Measurements from ENCODE around the gene TMED10.
"Not testable (repeated sequence)": the region's sequence is repeated elsewhere in the genome, so short reads cannot be mapped to it uniquely, and the experiment has no call there.

Gene TMED10

DNA sequence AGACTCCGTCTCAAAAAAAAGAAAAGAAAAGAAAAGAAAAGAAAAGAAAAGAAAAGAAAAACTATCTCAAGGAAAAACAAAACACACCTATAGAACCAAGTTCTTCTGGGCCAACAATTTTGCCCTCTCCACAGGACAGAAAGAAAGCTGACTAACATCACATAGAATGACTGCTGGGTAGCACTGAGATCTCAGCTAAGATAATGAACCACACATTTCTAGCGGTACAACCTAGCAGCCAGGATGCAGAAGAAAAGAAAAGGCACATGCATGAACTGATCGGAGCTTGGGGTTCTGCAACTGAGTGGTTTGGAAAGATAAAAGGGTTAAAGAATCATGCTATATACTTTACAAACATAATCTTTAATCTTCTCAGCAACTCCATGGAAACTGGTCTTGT lies 19.5 kb downstream of the TMED10 start:
- H3K4me3 ChIP-seq (ENCODE audit: control insufficient read depth, low read depth, low read length), result no peak overlapping the region
- no peak for DNase-seq (ENCODE audit: low read depth)
- TF ChIP-seq, protein P1, sequence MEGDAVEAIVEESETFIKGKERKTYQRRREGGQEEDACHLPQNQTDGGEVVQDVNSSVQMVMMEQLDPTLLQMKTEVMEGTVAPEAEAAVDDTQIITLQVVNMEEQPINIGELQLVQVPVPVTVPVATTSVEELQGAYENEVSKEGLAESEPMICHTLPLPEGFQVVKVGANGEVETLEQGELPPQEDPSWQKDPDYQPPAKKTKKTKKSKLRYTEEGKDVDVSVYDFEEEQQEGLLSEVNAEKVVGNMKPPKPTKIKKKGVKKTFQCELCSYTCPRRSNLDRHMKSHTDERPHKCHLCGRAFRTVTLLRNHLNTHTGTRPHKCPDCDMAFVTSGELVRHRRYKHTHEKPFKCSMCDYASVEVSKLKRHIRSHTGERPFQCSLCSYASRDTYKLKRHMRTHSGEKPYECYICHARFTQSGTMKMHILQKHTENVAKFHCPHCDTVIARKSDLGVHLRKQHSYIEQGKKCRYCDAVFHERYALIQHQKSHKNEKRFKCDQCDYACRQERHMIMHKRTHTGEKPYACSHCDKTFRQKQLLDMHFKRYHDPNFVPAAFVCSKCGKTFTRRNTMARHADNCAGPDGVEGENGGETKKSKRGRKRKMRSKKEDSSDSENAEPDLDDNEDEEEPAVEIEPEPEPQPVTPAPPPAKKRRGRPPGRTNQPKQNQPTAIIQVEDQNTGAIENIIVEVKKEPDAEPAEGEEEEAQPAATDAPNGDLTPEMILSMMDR (conservative IDR thresholded peaks at IDR 0.05; ENCODE audit: control insufficient read depth, insufficient read depth, low read depth, low read length), result no peak

GRCh38 chr14:75156111-75156510 lies 20.3 kb downstream of the TMED10 start:
- TF ChIP-seq, protein P1 (conservative IDR thresholded peaks at IDR 0.05; ENCODE audit: control insufficient read depth, insufficient read depth, low read depth, low read length), result no peak
- no peak overlapping the region for H3K4me3 ChIP-seq (ENCODE audit: control insufficient read depth, low read depth, low read length)
- DNase-seq (ENCODE audit: low read depth), result no peak

DNA sequence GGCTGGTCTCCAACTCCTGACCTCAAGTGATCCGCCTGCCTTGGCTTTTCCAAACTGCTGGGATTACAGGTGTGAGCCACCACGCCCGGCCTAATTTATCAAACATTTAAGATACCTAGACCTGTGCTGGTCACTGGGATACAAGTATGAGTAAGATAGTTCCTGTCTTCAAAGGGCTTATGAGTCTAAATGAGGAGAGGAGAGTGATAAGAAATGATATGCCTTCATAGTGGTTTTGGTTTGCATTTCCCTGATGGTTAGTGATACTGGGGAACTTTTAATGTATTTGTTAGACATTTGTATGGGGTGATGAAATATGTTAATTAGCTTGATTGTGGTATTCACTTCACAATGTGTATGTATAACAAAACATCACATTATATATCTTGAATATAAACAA lies 21.2 kb downstream of the TMED10 start:
- H3K4me3 ChIP-seq (ENCODE audit: control insufficient read depth, low read depth, low read length), result no peak overlapping the region
- TF ChIP-seq, protein P1 (conservative IDR thresholded peaks at IDR 0.05; ENCODE audit: control insufficient read depth, insufficient read depth, low read depth, low read length), result no peak
- no peak for DNase-seq (ENCODE audit: low read depth)

- no peak for DNase-seq (ENCODE audit: low read depth)
- H3K4me3 ChIP-seq (ENCODE audit: control insufficient read depth, low read depth, low read length), result no peak overlapping the region
These were observed 23.1 kb downstream of the TMED10 start for GRCh38 chr14:75153295-75153694.

DNA sequence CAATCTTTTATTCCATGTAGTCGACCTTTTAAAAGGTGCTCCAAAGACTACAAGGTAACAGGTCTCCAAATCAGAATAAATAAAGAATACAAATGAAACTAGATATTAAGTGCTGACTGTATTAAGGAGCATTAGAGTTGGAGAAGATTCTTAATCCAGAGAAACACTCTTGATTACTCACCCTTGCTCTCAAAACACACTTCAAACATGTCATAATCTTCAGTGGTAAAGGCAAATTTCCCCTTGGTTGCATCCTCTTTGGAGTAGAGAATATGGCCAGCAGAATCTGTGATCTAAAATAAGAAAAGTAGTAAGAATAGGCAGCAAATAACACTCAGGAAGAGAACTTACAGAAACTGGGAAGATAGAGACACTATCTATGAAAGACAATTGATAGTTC lies 24.6 kb downstream of the TMED10 start:
- TF ChIP-seq, protein P1 (conservative IDR thresholded peaks at IDR 0.05; ENCODE audit: control insufficient read depth, insufficient read depth, low read depth, low read length), result no peak
- no peak overlapping the region for H3K4me3 ChIP-seq (ENCODE audit: control insufficient read depth, low read depth, low read length)
- no peak for DNase-seq (ENCODE audit: low read depth)

More at GRCh38 chr14:75153295-75153694, 23.1 kb downstream of the TMED10 start:
- TF ChIP-seq, protein P1 (conservative IDR thresholded peaks at IDR 0.05; ENCODE audit: control insufficient read depth, insufficient read depth, low read depth, low read length), result no peak

DNA sequence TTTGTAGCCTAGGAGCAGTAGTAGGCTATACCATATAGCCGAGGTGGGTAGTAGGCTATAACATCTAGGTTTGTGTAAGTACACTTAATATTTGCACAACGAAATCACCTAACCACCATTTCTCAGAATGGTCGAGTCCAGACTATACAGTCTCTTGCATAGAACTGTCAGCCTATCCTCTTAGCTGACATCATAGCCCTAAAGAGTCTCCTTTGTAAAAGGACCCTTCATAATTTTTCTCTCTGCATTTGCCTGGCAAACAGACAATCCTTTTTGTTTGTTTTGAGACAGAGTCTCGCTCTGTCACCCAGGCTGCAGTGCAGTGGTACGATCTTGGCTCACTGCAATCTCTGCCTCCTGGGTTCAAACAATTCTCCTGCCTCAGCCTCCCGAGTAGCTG lies 25.8 kb downstream of the TMED10 start:
- not testable (repeated sequence) for DNase-seq (ENCODE audit: low read depth); H3K4me3 ChIP-seq (ENCODE audit: control insufficient read depth, low read depth, low read length)

DNA sequence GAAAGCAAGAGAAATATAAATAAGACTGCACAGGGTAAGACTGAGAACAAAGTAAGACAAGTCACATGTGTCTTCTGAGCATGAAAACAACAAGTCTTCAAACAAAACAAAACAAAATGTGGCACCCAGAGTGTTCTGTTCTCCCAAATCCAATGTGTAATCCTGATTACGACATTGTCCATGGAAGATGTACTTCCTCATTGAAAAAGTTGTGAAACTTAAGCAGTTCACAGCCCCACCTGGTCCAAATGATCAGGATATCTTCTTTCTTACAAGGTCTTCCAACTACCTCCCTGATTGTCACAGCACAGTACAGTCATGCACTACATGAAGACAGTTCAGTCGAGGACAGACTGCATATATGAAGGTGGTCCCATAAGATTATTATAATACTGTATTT lies 26.3 kb downstream of the TMED10 start:
- peak; percentile 78 for DNase-seq (ENCODE audit: low read depth)
- H3K4me3 ChIP-seq (ENCODE audit: control insufficient read depth, low read depth, low read length), result no peak overlapping the region
- TF ChIP-seq, protein P1 (conservative IDR thresholded peaks at IDR 0.05; ENCODE audit: control insufficient read depth, insufficient read depth, low read depth, low read length), result no peak
